GM18517 (cell line): ENCODE results near the gene WNT5B.

ENCODE experiments used
- ATAC-seq: cut with Tn5 transposase; IDR thresholded peaks from one replicate; pipeline ENCODE4 v1.9.1; 2021; ENCODE audit warnings: mild to moderate bottlenecking, moderate library complexity; ENCODE audit not compliant: unreplicated experiment

WNT5B gene

GRCh38 chr12:1628666-1629337 lies at the start of gene WNT5B:
TSS of gene WNT5B (plus strand) at chr12:1629231. CDS start at chr12:1631355, 2,124 bp downstream.
- no peak for ATAC-seq

- ATAC-seq, result no peak
These were observed 49.2 kb upstream of the WNT5B start for GRCh38 chr12:1579651-1580435.

- ATAC-seq, result no peak
These were observed 48.5 kb upstream of the WNT5B start for GRCh38 chr12:1580526-1580925.

GRCh38 chr12:1581973-1582708 lies 46.9 kb upstream of the WNT5B start:
- ATAC-seq, result no peak

GRCh38 chr12:1582709-1583050 lies 46.4 kb upstream of the WNT5B start:
- no peak for ATAC-seq

- no peak for ATAC-seq
These were observed 45.5 kb upstream of the WNT5B start for GRCh38 chr12:1583421-1584078.

GRCh38 chr12:1584326-1584725 lies 44.7 kb upstream of the WNT5B start:
- no peak for ATAC-seq

GRCh38 chr12:1587927-1588574 lies 41.0 kb upstream of the WNT5B start:
- ATAC-seq, result no peak

- ATAC-seq, result no peak
These were observed 40.5 kb upstream of the WNT5B start for GRCh38 chr12:1588575-1588947.

- ATAC-seq, result no peak
These were observed 38.6 kb upstream of the WNT5B start for GRCh38 chr12:1590221-1590979.

- no peak for ATAC-seq
These were observed 38.0 kb upstream of the WNT5B start for GRCh38 chr12:1591034-1591433.

GRCh38 chr12:1591543-1591942 lies 37.5 kb upstream of the WNT5B start:
- no peak for ATAC-seq

GRCh38 chr12:1592444-1593173 lies 36.4 kb upstream of the WNT5B start:
- no peak for ATAC-seq

- ATAC-seq, result peak; percentile 23
These were observed 35.6 kb upstream of the WNT5B start for GRCh38 chr12:1593174-1594005.

- ATAC-seq, result peak; percentile 31
These were observed 35.1 kb upstream of the WNT5B start for GRCh38 chr12:1594006-1594260.

GRCh38 chr12:1594261-1595025 lies 34.6 kb upstream of the WNT5B start, which contains the start of gene FBXL14:
TSS of gene FBXL14 (minus strand) at chr12:1594581. CDS start at chr12:1594066, 515 bp downstream.
- ATAC-seq, result peak; percentile 52

GRCh38 chr12:1595026-1595561 lies 33.9 kb upstream of the WNT5B start:
- ATAC-seq, result peak; percentile 5
